ENCODE data around the gene ZSCAN31.
"Not testable (repeated sequence)": the region's sequence is repeated elsewhere in the genome, so short reads cannot be mapped to it uniquely, and the experiment has no call there.

Gene ZSCAN31

DNA sequence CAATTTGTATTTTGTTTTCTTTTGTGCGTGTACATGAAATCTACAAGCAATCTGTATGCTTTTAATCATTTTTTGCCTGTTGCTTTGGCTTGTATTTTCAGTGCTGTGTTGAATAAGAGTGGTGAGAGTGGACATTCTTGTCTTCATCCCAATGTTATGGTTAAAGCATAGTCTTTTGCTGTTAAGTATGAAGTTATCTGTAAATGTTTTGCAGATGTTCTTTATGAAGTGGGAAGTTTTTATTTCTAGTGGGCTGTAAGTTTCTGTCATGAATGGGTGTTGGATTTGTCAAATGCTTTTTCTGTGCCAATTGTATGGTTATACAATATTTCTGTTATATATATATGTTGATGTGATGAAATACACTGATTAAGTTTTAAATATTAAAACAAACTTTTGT lies 38.0 kb upstream of the ZSCAN31 start:
- TF ChIP-seq, protein P1, sequence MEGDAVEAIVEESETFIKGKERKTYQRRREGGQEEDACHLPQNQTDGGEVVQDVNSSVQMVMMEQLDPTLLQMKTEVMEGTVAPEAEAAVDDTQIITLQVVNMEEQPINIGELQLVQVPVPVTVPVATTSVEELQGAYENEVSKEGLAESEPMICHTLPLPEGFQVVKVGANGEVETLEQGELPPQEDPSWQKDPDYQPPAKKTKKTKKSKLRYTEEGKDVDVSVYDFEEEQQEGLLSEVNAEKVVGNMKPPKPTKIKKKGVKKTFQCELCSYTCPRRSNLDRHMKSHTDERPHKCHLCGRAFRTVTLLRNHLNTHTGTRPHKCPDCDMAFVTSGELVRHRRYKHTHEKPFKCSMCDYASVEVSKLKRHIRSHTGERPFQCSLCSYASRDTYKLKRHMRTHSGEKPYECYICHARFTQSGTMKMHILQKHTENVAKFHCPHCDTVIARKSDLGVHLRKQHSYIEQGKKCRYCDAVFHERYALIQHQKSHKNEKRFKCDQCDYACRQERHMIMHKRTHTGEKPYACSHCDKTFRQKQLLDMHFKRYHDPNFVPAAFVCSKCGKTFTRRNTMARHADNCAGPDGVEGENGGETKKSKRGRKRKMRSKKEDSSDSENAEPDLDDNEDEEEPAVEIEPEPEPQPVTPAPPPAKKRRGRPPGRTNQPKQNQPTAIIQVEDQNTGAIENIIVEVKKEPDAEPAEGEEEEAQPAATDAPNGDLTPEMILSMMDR (IDR thresholded peaks at IDR 0.05; ENCODE audit: low read depth, low read length) = no peak
- no peak for DNase-seq (ENCODE audit: low read depth, low spot score)
- no peak overlapping the region for H3K4me3 ChIP-seq (ENCODE audit: low read depth, low read length)
- in situ Hi-C loops (cut with HindIII; ENCODE audit: low sequenced_read_pairs) = no loop called here

DNA sequence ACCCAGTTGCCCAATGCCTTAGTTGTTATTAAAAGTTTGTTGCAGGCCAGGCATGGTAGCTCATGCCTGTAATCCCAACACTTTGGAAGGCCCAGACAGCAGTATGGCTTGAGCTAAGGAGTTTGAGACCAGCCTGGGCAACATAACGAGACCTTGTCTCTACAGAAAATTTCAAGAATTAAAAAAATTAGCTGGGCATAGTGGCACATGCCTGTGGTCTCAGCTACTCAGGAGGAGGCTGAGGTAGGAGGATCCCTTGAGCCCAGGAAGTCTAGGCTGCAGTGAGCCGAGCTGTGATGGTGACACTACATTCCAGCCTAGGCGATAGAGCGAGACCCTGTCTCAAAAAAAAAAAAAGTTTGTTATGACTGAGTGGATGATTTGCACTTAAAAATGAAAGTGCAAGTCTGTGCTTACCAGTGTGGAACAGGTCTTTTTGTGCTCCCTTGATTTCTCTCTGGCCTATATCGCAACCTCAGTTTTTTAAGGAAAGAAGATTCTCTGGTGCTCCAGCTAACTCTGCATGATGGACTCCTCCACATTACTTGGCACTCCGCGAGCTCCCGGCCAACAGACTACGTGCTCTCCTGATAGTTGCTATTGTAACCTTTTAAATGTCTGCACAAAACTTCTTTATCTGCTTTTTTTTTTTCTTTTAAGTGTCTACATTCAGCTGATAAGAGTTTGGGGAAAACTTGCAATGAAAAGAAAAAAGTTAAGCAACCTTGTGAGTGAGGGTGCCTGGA lies 35.9 kb upstream of the ZSCAN31 start:
- TF ChIP-seq, protein P1 (IDR thresholded peaks at IDR 0.05; ENCODE audit: low read depth, low read length) = no peak
- H3K4me3 ChIP-seq (ENCODE audit: low read depth, low read length) = no peak overlapping the region
- no peak for DNase-seq (ENCODE audit: low read depth, low spot score)
- in situ Hi-C loops (cut with HindIII; ENCODE audit: low sequenced_read_pairs) = no loop called here

DNA sequence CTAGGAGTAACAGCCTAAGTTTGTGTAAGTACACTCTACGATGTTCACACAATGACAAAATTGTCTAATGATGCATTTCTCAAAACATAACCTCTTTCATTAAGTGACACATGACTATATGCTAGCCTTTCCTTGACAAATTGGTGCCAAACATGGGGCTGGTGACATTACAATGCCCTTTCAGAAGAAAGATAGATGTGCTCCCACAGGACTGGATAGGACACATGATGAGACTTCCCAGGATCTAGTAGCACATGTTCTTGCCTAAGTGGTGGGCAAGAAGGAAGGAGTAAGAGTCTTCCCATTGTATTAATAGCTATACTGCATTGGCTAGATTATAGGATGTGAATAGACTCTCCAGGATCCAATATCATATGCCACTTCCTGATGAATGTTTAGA lies 35.3 kb upstream of the ZSCAN31 start:
- in situ Hi-C loops (cut with HindIII; ENCODE audit: low sequenced_read_pairs) = no loop called here
- no peak overlapping the region for H3K4me3 ChIP-seq (ENCODE audit: low read depth, low read length)
- no peak for DNase-seq (ENCODE audit: low read depth, low spot score)
- TF ChIP-seq, protein P1 (IDR thresholded peaks at IDR 0.05; ENCODE audit: low read depth, low read length) = no peak

DNA sequence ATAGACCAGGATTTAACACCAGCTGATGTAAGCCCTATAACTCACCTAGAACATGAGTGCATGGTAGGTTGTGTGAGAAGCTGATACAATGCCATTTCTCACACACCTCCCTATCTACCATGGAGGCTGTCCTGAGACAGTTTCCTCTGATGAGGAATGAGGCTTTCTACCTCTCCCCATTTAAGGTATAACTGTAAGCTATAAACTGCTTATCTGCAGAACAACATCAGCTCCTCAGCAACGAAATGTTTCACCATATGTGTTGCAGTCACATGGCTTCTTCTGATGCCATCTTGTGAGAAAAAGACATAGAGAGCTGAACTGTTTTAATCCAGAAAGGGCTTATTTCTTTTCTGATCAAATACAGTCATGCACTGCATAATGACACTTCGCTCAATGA lies 34.5 kb upstream of the ZSCAN31 start:
- no peak overlapping the region for H3K4me3 ChIP-seq (ENCODE audit: low read depth, low read length)
- TF ChIP-seq, protein P1 (IDR thresholded peaks at IDR 0.05; ENCODE audit: low read depth, low read length) = no peak
- no peak for DNase-seq (ENCODE audit: low read depth, low spot score)
- in situ Hi-C loops (cut with HindIII; ENCODE audit: low sequenced_read_pairs) = no loop called here

DNA sequence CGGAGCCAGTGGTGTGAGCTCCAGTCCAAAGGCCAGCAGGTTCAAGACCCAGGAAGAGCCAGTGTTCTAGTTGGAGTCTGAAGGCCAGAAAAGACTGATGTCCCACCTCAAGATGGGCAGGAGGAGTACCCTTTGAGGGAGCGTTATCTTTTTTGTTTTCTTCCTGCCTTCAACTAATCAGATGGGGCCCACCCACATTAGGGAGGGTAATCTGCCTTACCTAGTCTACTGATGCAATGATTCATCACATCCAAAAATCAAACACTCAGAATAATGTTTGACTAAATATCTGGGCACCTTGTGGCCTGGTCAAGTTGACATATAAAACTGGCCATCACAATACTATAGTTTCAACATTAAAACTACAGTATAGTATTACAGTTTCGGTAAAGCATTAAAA lies 33.5 kb upstream of the ZSCAN31 start:
- no peak for DNase-seq (ENCODE audit: low read depth, low spot score)
- TF ChIP-seq, protein P1 (IDR thresholded peaks at IDR 0.05; ENCODE audit: low read depth, low read length) = no peak
- in situ Hi-C loops (cut with HindIII; ENCODE audit: low sequenced_read_pairs) = no loop called here

DNA sequence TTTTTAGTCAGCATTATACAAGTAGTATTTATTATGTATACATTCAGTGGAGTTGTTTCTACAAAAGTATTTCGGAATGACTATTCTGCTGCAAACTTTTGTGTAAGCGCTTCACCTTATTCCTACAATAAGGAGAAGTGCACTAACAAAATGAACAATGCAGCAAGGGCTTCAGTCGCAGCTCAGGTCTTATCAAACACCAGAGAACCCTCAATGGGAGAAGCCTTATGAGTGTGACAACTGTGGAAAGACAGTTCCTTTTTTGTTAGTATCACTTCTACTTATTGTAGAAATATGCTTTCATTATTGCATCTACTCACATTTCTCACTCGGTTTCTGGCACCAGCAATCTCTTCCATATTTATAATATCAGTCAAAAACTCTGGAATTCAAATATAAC lies 32.6 kb upstream of the ZSCAN31 start:
- DNase-seq (ENCODE audit: low read depth, low spot score) = no peak
- in situ Hi-C loops (cut with HindIII; ENCODE audit: low sequenced_read_pairs) = no loop called here
- TF ChIP-seq, protein P1 (IDR thresholded peaks at IDR 0.05; ENCODE audit: low read depth, low read length) = no peak
- no peak overlapping the region for H3K4me3 ChIP-seq (ENCODE audit: low read depth, low read length)

More for the DNA sequence above, 33.5 kb upstream of the ZSCAN31 start:
- no peak overlapping the region for H3K4me3 ChIP-seq (ENCODE audit: low read depth, low read length)

DNA sequence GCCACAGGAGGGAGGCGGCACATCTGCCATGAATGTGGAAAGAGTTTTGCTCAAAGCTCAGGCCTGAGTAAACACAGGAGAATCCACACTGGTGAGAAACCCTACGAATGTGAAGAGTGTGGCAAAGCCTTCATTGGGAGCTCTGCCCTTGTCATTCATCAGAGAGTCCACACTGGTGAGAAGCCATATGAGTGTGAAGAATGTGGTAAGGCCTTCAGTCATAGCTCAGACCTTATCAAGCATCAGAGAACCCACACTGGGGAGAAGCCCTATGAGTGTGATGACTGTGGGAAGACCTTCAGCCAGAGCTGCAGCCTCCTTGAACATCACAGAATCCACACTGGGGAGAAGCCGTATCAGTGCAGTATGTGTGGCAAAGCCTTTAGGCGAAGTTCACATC lies 29.6 kb upstream of the ZSCAN31 start:
- in situ Hi-C loops (cut with HindIII; ENCODE audit: low sequenced_read_pairs); DNase-seq (ENCODE audit: low read depth, low spot score); H3K4me3 ChIP-seq (ENCODE audit: low read depth, low read length): not testable (repeated sequence)

All from astrocyte of the spinal cord (primary cell).